HG03354 (cell line): Measurements from ENCODE around the gene UGT1A8.

ENCODE experiments used
- ATAC-seq: cut with Tn5 transposase; IDR thresholded peaks from one replicate; pipeline ENCODE4 v1.9.1; 2021; ENCODE audit warnings: mild to moderate bottlenecking; ENCODE audit not compliant: unreplicated experiment, poor library complexity, severe bottlenecking

Gene UGT1A8

DNA sequence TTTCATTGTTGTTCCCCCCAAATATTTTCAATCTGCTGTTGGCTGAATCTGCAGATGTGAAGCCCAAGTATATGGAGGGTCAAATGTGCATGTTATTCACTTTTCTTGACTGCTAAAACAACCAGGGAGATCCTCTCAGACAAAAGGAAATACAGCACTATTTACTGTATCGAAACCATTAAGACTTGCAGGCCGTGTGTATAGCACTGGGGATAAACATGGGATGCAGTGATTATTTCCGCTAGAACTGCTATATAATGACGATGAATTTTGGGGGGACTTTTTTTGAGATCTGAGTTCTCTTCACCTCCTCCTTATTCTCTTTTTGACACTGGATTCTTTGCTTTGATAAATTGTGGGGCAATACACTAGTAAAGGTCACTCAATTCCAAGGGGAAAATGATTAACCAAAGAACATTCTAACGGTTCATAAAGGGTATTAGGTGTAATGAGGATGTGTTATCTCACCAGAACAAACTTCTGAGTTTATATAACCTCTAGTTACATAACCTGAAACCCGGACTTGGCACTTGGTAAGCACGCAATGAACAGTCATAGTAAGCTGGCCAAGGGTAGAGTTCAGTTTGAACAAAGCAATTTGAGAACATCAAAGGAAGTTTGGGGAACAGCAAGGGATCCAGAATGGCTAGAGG lies 139.1 kb downstream of the UGT1A8 start:
- ATAC-seq = no peak

GRCh38 chr2:233758141-233758540 lies 140.7 kb downstream of the UGT1A8 start:
- ATAC-seq = no peak

DNA sequence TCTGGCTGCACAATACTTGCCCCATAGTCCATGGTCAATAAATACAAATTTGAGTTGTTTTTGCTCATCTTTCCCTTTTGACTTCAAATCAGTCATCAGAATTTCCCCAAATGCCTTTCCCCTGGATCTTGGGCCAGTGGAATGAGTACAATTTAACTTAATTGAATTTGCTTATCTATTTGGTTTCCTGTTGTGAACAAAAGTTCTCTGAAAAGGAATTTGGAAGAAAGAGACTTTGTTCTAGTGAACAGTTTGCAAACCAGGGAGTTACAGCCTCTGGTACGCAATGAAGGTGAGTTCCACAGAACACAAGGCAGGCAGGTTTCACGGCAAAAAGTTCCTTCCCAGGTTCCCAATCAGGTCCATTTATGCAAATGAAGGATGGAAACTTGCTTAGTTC lies 141.4 kb downstream of the UGT1A8 start:
- no peak for ATAC-seq

GRCh38 chr2:233760043-233760442 lies 142.6 kb downstream of the UGT1A8 start, which contains the start of gene UGT1A1:
Gene UGT1A1, plus strand, starts transcription at chr2:233760270. Its CDS starts 18 bp downstream, at chr2:233760288.
- no peak for ATAC-seq

DNA sequence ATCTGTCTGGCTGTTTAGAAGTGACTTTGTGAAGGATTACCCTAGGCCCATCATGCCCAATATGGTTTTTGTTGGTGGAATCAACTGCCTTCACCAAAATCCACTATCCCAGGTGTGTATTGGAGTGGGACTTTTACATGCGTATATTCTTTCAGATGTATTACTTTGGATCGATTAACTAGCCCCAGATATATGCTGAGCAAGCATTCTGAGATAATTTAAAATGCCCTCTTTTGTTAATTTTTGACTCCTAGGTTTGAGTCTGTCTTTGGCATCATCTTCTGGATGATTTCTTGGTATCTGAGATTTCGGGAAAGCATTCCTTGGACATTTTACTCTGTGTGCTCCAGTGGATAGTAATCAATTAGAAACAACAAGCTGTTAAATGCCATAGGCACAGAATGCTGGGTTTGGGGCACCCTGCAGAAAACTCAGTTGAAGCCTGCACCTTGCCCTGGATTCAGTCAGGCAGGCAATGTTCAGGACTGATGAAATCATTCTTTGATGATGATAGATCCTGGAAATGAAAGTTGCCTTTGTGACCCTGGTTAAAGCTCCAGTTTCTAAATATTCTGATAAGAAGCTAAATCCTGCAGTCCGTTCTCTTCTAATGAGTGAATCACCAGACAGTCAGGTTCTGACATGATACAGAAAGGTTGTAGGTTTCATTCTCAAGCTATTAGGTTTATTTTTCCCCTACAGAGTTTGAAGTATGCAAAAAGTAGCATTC lies 143.8 kb downstream of the UGT1A8 start:
- ATAC-seq = no peak

DNA sequence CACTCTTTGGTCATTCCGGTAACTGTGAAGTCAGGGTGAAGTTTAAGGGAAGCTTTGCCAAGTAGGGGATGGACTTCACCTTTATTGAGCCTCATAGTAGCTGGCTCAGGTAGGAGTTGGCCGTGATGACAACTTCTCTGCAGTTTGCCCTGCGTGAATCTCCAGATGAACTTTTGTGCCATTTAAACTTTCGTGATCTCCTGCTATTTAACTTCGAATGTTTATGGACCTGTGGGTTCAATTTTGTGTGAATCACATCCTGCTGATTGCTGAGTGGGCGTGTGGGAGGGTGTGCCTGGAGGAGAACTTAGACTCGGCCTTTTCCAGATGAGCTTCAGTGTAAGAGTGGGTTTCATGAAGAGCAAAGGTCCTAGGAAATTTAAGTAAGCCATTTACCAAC lies 146.8 kb downstream of the UGT1A8 start:
- ATAC-seq = no peak

DNA sequence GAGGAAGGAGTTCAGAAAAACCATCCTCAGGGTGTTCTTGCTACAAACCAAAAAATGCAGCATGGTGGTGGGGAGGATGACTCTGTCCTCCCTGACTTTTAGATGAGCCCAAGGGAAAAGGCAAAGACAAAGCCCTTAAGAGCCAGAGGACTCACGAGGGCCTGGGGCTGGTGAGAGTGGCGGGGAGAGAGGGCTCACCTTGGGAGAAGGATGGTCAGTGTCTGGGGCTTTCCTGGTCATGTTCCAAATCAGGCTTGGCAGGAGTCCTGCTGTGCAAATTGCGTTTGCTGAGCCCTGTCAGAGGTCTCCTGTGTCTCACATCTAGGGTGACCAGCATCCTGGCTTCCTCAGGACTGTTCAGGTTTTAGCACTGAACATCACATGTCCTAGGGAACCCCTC lies 147.3 kb downstream of the UGT1A8 start:
- no peak for ATAC-seq

GRCh38 chr2:233766416-233766815 lies 149.0 kb downstream of the UGT1A8 start:
- no peak for ATAC-seq

DNA sequence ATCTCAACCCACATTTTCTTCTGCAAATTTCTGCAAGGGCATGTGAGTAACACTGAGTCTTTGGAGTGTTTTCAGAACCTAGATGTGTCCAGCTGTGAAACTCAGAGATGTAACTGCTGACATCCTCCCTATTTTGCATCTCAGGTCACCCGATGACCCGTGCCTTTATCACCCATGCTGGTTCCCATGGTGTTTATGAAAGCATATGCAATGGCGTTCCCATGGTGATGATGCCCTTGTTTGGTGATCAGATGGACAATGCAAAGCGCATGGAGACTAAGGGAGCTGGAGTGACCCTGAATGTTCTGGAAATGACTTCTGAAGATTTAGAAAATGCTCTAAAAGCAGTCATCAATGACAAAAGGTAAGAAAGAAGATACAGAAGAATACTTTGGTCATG lies 150.6 kb downstream of the UGT1A8 start:
- no peak for ATAC-seq

DNA sequence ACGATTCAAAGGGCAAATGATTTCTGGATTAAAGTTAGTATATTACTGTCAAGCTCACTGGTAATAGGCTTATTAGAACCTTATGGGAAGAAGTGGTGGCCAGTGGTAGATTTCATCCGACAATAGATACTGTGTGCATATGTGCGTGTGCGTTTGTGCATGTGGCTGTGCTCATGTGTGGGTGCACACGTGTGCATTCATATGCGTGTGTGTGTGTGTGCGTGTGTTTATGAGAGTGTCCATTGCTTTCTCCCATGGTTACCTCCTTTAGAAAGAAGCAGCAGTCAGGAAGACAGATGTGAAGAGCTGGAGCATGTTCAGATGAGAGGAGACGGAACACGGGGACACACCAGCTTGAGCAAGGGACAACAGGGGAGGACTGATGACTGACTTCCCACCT lies 151.8 kb downstream of the UGT1A8 start:
- no peak for ATAC-seq

DNA sequence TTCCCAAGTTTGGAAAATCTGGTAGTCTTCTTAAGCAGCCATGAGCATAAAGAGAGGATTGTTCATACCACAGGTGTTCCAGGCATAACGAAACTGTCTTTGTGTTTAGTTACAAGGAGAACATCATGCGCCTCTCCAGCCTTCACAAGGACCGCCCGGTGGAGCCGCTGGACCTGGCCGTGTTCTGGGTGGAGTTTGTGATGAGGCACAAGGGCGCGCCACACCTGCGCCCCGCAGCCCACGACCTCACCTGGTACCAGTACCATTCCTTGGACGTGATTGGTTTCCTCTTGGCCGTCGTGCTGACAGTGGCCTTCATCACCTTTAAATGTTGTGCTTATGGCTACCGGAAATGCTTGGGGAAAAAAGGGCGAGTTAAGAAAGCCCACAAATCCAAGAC lies 154.7 kb downstream of the UGT1A8 start:
- no peak for ATAC-seq

GRCh38 chr2:233772583-233772982 lies 155.2 kb downstream of the UGT1A8 start:
- ATAC-seq = no peak

- no peak for ATAC-seq
Observed at GRCh38 chr2:233773854-233774253, 156.4 kb downstream of the UGT1A8 start.

- no peak for ATAC-seq
Observed at GRCh38 chr2:233775414-233775813, 158.0 kb downstream of the UGT1A8 start.

DNA sequence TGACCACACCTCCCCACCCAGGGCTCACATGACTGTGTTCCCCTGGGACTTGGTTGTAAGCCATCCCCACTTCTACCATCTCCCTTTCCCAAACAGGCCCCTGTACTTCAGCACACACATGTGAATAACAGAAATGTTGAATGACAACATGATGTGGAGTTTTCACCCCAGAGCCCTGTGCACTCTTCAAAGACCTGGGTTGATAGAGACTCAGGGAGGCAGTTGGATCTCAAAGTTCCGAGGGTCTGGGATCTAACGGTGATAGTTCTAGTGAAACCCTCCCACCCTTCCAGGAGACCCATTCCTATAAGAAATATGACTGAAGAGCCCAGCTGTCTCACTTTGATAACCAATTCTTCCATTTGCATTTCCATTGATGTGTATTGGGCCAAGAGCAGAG lies 160.6 kb downstream of the UGT1A8 start, which contains the start of gene MROH2A:
MROH2A (plus strand) TSS at position 301 of the 400 bp plus-strand sequence. CDS start 1,029 bp downstream, outside the sequence.
- ATAC-seq = no peak

GRCh38 chr2:233779722-233780121 lies 162.3 kb downstream of the UGT1A8 start:
- no peak for ATAC-seq

DNA sequence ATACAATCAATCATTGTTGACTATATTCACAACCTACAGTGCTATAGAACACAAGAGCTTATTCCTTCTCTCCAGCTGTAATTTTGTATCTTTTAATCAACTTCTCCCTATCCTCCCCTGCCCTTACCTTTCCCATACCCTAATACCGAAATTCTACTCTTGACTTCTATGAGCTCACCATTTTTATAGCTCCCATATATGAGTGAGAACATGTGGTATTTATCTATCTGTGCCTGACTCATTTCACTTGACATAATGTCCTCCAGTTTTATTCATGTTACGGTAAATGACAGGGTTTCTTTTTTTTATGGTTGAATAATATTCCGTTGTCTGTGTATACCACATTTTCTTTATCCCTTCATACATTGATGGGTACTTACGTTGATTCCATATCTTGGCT lies 163.3 kb downstream of the UGT1A8 start:
- ATAC-seq = no peak

- no peak for ATAC-seq
Observed at GRCh38 chr2:233789554-233789953, 172.1 kb downstream of the UGT1A8 start.

GRCh38 chr2:233791151-233791882 lies 173.9 kb downstream of the UGT1A8 start:
- no peak for ATAC-seq

DNA sequence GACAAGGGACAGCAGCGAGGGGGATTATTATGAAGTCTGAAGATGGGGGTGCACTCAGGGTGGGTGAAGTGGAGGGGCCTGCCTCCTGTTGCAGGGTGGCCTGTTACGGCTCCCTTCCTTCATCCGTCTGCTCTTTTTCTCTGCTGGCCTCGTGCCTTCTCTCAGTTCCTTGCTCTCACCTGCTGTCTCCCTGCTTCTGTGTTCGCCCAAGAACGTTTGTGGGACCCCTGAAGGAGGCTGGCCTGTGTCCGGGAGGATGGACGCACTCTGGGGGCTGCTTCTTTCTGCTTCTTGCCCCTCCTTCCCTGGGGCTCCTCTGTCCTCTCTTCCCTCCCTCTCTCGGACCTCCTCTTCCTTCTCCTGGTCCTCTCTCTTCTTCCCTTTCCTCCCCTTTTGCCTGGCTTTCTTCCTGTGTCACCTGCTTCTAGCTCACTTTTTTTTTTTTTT lies 174.5 kb downstream of the UGT1A8 start:
- ATAC-seq = no peak

GRCh38 chr2:233792720-233793119 lies 175.3 kb downstream of the UGT1A8 start:
- no peak for ATAC-seq
